ENCODE data around the gene NANS. TPM values are rescaled to one million over a fixed set of nuclear protein-coding genes. Genes with fewer than 3 reads are reported as not detected.
"Not testable (repeated sequence)": the region's sequence is repeated elsewhere in the genome, so short reads cannot be mapped to it uniquely, and the experiment has no call there.

NANS gene
- polyA plus RNA-seq, 4 donors: 36.8 to 40.4 (median 39.0) TPM

DNA sequence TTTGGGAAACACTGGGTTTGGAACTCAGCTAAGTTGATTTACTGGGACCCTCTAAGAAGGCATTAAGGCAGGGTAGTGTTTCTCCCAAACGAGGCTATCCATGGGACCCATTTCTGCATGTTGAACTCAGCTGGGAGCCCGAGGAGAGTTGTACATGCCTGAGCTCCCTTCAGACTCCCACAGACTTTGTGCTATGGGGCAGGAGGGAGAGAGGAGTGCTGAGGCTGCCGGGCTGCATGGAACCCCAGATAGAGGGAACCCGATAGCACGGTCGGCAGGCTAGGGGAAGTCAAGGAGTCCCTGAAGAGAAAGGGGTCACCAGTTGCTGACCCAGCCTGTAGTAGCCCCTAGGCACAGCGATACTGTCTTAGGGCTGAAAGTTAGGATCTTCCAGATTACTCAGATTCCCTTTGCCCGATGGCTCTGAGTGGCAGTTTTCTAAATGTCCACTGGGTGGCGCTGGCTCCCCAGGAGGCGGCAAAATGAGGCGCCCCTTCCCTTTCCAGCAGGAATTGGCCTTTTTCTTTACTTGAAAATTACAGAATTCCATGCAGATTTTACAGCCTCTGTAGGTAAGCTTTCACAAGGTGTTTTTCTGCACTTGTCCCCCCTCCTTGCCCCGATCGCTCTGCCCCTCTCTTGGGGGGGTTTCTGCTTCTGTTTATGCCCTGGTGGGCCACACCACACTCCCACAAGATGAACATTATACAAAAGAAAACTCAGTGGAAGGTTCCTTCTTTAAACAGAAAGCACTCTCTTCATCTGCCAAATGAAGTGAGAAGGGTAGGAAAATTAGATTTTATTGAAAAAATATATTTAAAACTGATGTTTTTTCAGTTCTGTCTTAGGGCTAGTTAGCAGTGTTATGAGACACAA is 17.8 kb downstream of the NANS start:
- peak in 1 of 4 donors; percentile 32 for DNase-seq (ENCODE audit: low read depth in 4 of 4, low spot score in 3 of 4)

DNA sequence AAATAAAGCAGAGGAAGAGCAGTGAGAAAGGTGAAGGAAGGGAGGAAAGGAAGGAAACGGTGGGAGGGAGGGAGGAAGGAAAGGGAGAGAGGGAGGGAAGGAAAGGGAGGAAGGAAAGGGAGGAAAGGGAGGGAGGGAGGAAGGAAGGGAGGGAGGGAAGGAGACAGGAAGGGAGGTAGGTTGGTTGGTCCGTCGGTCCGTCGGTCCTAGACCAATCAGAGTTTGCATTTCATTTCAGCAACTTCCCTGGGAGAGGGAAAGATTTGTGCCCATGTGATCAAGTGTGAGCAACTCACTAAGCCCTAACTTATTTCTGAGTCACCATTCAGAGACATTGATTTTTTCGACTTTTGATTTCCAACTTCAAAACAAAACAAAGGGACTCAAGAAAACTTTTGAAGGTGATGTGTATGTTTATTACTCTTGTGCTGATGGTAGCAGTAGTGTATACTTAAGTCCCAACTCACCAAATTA is 18.8 kb downstream of the NANS start:
- DNase-seq (ENCODE audit: low read depth in 4 of 4, low spot score in 3 of 4): no peak

DNA sequence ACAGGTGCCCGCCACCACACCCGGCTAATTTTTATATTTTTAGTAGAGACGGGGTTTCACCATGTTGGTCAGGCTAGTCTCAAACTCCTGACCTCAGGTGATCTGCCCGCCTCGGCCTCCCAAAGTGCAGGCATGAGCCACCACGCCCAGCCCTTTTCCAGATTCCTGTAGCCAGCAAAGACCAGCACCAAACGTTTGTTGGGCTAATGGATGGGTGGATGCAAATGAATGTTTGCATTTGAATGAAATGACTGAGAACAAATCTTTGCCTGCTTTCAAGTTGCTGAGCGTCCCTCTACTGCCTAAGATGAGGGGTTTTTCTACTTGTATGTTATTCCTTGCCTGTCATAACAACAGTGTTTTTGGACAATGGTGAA is 20.0 kb downstream of the NANS start:
- not testable (repeated sequence) for DNase-seq (ENCODE audit: low read depth in 4 of 4, low spot score in 3 of 4)

DNA sequence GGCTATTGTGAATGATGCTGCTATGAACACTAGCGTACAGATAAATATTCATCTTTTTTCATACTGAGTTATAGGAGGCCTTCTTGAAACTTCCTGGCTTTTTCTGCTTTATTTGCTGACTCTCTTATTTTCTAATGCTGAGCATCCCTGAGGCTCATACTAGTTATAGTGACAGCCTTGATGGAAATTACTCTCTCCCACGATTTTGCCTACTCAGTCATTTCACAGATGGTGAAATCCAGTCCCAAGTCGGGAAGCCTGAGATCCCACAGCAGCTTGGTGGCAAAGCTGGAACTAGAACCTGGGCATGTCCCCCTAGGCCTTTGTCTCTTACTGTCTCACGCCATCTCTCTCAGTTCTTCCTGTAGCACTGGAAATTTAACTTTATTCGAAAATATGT is 22.4 kb downstream of the NANS start:
- DNase-seq (ENCODE audit: low read depth in 4 of 4, low spot score in 3 of 4): no peak

DNA sequence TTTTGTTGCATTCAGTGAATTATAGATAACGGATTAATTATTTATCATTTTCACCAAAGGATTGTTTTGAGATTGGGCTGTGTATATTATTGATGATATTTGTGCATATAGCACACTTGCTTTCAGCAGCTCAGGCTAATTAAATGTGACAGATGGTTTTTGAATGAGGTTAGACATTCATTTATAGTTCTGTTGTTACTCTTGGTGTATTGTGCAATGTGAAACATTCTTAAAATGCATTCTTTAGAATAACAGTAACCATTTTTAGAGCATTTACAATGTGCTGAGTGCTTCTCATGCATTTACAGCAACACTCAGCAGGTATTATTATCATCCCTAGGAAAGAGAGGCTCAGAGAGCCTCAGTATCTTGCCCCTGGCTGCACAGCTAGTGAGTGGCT is 23.8 kb downstream of the NANS start:
- DNase-seq (ENCODE audit: low read depth in 4 of 4, low spot score in 3 of 4): no peak

DNA sequence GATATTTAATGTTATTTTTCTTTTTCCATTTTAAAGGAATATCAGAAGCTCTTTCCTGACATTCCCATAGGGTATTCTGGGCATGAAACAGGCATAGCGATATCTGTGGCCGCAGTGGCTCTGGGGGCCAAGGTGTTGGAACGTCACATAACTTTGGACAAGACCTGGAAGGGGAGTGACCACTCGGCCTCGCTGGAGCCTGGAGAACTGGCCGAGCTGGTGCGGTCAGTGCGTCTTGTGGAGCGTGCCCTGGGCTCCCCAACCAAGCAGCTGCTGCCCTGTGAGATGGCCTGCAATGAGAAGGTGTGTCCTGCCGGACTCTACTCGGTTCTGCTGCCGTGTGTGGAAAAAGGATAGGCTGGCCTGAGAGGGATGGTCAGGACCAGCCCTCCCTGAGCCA is 24.2 kb downstream of the NANS start:
- DNase-seq (ENCODE audit: low read depth in 4 of 4, low spot score in 3 of 4): no peak

DNA sequence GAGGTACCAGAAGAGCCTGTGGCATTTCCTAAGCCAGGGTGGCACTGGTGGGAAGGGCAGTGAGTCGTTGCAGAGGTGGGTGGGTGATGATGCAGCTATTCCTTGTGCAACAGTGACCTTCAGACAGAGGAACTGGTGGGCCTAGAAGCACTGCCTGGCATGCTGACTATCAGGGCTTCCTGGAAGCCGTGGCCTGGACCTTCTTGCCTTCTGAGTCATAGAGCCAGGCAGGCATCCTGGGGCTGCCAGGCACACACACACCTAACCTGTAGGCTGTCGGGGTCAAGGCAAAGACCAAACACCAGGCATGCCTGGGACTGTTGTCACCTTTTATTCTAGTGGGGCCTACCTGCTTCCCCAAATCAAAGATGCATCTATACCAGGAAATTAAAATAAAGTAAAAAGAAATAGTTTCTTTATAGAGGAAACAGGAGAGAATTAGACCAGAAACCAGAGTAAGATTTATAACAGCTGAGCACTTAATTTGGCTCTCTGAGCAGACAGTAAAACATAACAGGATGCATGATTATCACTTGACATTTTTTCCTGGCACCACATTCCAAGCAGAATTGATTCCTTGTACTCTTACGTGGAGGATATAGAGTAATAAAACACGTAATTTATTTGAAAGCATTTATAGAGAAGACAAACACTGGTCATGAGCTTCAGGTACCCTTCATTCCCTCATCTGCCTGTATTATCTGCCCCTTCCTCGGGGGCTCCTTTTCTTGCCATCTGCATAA is 25.1 kb downstream of the NANS start:
- no peak for DNase-seq (ENCODE audit: low read depth in 4 of 4, low spot score in 3 of 4)

DNA sequence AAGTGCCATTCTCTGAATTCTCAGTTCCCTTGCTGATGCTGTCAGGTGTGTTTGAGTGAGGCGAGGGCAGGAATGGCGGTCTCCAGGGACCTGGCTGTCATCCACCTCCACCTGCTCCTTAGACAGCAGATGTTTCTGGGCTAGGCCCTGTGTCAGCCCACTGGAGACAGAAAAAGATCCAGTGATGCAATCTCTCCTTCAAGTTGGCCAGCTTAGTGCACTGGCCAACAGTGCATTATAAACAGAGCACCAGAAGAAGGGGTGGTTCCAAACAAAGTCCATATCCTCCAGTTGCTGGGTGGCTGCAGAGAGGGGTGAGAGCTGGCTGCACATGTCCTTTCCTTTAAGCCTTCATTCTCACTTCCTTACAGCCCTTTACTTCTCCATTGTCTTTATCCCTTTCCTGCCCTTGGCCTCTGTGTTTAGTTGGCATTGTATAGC is 26.5 kb downstream of the NANS start:
- DNase-seq (ENCODE audit: low read depth in 4 of 4, low spot score in 3 of 4): no peak

DNA sequence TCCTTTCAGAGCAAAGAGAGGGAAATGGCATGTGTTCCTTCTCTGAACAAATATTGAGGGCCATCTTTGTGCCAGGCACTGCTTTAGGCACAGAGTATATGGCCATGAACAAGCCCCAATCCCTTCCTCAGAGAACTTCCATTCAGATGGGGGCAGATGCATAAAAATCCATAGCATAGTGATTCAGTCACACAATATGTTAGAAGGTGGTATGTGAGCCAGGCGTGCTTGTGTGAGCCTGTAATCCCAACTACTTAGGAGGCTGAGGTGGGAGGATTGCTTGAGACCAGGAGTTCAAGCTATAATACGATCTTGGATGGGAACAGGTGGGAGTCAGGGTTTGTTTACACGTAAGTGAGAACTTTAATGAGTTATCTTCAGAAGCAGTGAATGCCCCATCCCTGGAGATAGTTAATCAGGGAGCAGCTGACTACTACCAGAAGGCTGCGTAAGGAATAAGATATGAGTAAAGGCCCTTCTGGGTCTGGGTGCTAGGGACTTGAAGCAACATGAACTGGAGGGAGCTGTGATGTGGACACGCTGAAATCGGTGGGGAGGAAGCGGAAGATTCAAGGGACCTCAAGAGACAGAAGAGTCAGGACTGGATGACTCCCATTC is 27.1 kb downstream of the NANS start:
- DNase-seq (ENCODE audit: low read depth in 4 of 4, low spot score in 3 of 4): no peak

DNA sequence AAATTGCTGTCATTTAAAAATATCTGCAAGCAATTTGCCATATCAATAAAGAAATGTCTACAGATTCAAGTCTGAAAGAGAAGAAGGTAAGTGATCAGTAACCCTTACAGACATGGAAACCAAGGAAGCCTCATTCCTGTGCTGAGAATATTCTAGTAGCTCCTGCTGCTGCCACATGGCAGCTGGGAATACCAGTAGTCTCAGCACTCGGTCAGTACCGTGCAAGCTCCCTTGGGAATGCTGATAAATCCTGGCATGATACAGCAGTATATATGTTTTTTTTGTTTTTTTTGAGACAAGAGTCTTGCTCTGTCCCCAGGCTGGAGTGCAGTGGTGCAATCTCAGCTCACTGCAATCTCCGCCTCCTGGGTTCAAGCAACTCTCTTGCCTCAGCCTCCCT is 27.9 kb downstream of the NANS start:
- DNase-seq (ENCODE audit: low read depth in 4 of 4, low spot score in 3 of 4): no peak

DNA sequence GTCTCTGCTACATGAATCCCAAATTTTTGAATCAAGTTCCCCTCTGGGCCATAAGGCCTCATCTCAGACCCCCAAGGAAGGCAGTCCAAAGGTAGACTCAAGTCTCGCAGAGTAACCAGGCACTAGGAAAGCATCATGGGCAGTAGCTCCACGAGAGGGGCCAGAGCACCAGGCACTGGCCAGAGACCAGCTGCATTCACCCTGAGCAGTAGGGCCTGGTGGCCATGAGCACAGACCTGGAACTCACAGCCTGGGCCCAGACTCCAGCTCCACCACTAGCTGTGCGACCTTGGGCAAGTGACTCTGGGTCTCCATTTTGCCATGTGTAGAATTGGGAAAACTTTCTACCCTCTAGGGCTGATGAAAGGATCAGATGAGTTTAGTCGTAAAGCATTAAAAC is 28.5 kb downstream of the NANS start:
- DNase-seq (ENCODE audit: low read depth in 4 of 4, low spot score in 3 of 4): no peak

DNA sequence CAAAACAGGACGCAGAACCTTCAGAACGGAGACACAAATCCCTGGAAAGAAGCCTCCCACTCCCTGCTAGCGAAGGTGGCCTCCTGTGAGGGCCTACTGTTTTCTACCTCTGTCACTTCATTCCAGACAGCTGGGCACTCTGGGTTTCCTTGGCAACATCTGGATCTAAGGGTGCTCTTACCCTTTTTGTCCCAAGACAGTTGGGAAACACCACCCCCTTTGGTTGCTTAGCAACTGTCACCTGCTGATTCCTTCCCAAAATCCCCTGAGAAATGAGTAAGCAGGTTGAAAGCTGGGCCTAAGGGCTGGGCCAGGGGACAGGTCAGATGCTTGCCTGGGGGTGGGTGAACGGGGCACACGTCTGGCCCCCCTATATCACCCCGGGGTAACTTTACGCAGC is 29.4 kb downstream of the NANS start:
- DNase-seq (ENCODE audit: low read depth in 4 of 4, low spot score in 3 of 4): no peak

DNA sequence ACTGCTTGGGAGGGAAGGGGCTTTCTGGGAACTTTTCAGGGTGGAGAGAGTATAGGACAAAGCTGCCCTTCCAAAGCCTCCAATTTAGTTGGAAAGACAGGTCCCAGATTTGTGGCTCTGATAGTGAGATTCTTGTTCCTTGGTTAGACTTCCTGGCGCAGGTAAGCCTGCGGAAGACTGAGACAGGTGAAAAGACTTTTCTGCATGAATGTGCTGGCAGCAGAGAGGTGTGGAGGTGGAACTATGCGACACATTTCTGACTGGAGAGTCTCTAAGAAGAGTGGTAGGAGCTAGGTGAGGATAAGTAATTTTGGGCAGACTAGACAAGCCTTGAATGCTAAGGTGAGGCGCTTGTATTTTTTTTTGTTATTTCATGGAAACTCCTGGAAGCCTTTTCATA is 29.9 kb downstream of the NANS start:
- peak in 1 of 4 donors; percentile 8 for DNase-seq (ENCODE audit: low read depth in 4 of 4, low spot score in 3 of 4)

DNA sequence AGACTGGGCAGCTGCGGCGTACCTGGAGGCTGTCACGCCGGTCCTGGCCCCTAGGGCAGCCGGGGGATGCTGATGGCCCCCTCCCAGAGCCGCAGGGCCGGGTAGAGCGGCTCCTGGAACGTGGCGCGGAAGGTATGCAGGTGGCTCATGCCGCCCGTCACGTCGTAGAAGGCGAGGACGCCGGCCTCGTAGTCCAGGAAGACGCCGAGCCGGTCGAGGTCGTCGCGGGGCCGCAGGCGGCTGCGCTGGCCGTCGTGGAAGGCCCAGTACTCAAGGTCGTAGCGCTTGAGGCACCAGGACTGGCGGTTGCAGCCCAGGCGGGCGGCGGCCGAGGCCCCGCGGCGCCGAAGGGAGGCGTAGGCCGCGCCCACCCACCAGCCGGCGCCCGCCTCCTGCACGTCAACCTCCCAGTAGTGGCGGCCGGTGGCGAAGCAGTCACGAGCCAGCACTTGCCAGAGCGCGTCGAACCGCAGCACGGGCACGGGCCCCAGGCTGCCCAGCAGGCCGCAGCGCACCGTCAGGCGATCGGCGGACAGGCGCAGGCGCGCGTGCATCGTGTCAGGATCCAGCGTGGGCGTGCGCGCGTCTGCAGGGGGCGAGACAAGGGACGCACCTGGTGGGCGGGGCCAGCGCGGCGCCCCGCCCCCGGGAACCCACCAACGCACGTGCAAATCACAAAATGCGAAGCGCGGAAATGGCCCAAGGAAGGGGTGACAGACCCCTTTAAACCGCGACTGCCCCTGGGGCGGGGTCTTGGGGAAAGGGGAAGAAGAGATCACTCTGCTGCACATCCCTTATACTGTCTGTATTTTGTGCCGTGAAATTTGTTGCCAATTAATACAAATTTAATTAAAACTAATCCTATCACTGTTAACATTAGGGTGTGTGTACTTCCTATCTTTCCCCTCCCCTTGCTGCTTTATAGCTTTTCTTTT is 31.2 kb downstream of the NANS start:
- DNase-seq (ENCODE audit: low read depth in 4 of 4, low spot score in 3 of 4): peak in 2 of 4 donors; percentile 42

DNA sequence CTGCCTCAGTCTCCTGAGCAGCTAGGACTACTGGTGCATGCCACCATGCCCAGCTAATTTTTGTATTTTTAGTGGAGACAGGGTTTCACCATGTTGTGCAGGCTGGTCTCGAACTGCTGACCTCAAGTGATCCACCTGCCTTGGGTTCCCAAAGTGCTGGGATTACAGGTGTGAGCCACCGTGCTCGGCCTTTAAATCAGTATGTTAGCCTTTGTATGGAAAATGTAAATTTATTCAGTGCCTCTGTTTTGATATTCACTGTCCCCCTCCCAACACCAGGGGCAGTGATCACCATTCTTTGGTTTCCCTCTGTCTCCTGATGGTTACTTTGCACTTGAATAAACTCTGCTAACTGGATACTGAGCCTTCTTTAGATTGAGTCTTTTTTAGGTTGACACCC is 34.1 kb downstream of the NANS start:
- DNase-seq (ENCODE audit: low read depth in 4 of 4, low spot score in 3 of 4): not testable (repeated sequence)

DNA sequence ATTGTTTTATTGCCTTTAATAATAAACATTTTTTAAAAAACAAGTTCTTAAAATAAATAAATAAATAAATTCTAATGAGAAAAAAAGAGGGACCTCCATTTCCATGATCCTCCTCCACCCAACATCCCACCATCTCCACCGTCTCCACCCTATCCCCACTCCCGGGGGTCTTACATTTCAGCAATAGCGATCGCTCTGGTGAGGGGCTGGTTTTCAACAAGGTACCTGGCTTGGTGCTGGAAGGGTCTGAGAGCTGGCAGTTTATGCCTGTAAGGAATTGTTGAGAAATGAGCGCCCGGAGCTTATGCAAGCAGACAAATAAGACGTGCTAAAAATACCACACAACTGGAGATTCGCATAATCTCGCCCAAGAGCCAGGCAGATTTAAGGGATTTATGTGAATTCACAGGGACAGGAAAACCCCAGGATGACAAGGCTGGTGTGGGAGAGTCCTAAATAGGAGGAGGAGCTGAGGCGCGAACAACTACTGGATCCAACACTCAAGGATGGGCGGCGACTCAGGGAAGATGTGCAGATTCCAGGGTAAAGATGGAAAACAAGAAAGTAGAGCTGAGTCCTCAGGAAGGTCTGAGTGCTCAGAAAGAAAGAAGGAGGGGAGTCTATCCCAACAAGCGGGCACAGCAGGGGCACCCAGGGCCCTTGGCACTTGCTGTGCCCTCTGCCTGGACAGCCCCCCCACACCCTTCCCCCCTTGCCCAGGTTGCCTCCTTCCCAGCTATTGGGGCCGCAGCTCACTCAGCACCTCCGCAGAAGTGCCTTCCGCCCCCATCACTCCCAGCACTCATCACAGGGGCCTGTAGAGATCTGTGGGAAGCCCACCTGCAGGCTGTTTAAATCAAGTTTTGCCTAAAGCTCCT is 35.4 kb downstream of the NANS start:
- DNase-seq (ENCODE audit: low read depth in 4 of 4, low spot score in 3 of 4): no peak

DNA sequence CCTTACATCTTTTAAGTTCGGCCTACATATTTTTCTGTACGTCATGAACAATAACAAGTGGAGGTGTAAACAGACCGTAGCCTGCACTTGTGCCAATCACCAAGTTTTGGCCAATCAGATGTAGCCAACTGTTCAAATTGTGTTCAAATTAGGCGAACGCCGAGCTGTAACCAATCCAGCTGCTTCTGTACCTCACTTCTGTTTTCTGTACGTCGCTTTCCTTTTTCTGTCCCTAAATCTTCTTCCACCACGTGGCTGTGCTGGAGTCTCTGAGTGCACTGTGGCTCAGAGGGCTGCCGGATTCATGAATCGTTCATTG is 36.0 kb downstream of the NANS start:
- DNase-seq (ENCODE audit: low read depth in 4 of 4, low spot score in 3 of 4): no peak

DNA sequence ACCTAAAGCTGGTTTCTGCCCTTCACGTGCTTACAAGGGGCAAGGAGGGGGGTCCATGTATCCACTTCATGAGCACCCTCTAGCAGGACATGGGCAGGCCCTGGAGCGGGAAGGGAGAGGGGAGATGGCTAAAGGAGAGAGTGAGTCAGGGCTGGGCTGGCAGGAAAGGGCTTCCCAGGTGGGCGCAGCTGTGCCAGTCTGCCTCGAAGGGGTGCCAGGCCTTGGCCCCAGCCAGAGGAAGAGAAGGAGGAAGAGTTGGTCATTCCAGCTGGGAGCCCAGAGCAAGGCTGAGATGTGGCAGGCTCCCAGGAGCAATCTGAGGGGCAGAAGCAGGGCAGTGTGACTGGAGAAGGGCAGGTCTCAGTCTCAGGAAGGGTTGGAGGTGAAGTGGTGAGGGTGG is 37.8 kb downstream of the NANS start:
- DNase-seq (ENCODE audit: low read depth in 4 of 4, low spot score in 3 of 4): no peak

DNA sequence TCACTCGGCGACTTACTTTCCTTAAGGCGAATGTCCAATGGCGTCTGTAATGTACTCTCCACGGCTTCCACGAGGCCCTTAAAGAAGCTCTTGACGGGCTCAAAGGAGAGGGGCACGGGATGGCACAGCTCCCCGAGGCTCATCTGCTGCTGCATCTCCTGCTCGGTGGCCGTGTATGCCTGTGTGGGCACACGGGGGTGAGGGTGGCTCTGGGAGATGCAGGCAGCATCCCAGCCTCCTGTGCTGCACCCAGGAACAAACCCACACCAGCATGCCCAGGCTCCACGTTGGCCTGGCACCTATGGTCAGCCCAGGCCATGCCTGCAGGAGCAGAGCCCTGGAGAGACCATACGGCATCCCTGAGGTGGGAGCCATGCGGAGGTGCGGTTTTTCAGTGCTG is 38.3 kb downstream of the NANS start:
- DNase-seq (ENCODE audit: low read depth in 4 of 4, low spot score in 3 of 4): no peak

DNA sequence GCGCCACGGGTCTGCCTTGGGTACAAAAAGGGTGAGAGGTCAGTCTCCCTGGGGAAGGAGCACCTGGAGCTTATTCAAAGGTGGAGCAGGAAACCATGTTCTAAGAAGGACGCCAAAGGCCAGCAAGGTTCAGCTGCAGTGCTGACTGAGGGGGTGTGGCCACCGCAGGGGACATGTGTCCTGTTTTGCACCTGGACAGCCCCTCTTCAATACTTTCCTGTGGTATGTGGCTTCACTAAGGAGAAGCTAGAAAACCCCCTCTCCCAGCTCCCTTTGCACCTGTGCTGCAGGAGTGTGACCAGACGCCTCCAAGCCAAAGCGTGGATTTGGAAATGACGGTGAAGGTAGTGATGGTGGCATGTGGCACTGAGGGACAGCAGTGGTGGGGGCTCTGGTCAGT is 38.9 kb downstream of the NANS start:
- DNase-seq (ENCODE audit: low read depth in 4 of 4, low spot score in 3 of 4): no peak

All from left renal pelvis (tissue), 4 donors.